Tibial nerve (tissue), 4 donors: ENCODE data around the gene AGTRAP.

Source experiments
- EP300 ChIP-seq, 2 donors: sonication (generic); formaldehyde crosslinking; IDR thresholded peaks; one replicate each; pipeline ENCODE4 v1.6.1; 2017; ENCODE audit warnings: antibody characterized with exemption in 2 of 2, mild to moderate bottlenecking in 1 of 2
- POLR2A ChIP-seq, 2 donors: fragments of 450-650 bp; IDR thresholded peaks; one replicate each; pipeline ENCODE4 v1.6.1; 2017; ENCODE audit warnings: antibody characterized with exemption in 2 of 2, mild to moderate bottlenecking in 2 of 2, moderate library complexity in 2 of 2
- TF ChIP-seq, protein P1 (sequence below), 5 experiments: fragments of 200-600 bp in 3 of 5; fragments of 450-650 bp in 2 of 5; sonication (generic) in 3 of 5; IDR thresholded peaks; one replicate each; pipeline ENCODE4 v1.5.1; 2016 to 2019; ENCODE audit warnings: antibody characterized with exemption in 5 of 5, mild to moderate bottlenecking in 3 of 5, moderate library complexity in 2 of 5

DNA sequence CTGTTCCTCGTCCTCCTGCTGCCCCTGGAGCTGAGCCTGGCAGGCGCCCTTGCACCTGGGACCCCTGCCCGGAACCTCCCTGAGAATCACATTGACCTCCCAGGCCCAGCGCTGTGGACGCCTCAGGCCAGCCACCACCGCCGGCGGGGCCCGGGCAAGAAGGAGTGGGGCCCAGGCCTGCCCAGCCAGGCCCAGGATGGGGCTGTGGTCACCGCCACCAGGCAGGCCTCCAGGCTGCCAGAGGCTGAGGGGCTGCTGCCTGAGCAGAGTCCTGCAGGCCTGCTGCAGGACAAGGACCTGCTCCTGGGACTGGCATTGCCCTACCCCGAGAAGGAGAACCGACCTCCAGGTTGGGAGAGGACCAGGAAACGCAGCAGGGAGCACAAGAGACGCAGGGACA, 29.6 kb upstream of the AGTRAP start:
- TF ChIP-seq POLR2A (IDR thresholded peaks at IDR 0.05) (no peak), EP300 (IDR thresholded peaks at IDR 0.05) (no peak)
- TF ChIP-seq, protein P1, sequence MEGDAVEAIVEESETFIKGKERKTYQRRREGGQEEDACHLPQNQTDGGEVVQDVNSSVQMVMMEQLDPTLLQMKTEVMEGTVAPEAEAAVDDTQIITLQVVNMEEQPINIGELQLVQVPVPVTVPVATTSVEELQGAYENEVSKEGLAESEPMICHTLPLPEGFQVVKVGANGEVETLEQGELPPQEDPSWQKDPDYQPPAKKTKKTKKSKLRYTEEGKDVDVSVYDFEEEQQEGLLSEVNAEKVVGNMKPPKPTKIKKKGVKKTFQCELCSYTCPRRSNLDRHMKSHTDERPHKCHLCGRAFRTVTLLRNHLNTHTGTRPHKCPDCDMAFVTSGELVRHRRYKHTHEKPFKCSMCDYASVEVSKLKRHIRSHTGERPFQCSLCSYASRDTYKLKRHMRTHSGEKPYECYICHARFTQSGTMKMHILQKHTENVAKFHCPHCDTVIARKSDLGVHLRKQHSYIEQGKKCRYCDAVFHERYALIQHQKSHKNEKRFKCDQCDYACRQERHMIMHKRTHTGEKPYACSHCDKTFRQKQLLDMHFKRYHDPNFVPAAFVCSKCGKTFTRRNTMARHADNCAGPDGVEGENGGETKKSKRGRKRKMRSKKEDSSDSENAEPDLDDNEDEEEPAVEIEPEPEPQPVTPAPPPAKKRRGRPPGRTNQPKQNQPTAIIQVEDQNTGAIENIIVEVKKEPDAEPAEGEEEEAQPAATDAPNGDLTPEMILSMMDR (IDR thresholded peaks at IDR 0.05), result no peak
